COR-L47 (cell line): ENCODE results near the gene AHCYL2.
"Not testable (repeated sequence)": the region's sequence is repeated elsewhere in the genome, so short reads cannot be mapped to it uniquely, and the experiment has no call there.

Experiments
- DNase-seq: peaks from one replicate; lab custom pipeline; 2025; lab: John Stamatoyannopoulos, UW

AHCYL2 gene

GRCh38 chr7:129209067-129209926 is 15.5 kb upstream of the AHCYL2 start:
- no peak for DNase-seq

- DNase-seq = peak; percentile 52
Measured at GRCh38 chr7:129210256-129210988, 14.4 kb upstream of the AHCYL2 start.

- no peak for DNase-seq
Measured at GRCh38 chr7:129210989-129211312, 13.9 kb upstream of the AHCYL2 start.

GRCh38 chr7:129212126-129212525 is 12.7 kb upstream of the AHCYL2 start:
- DNase-seq = no peak

GRCh38 chr7:129212596-129212995 is 12.2 kb upstream of the AHCYL2 start:
- DNase-seq = no peak

- peak; percentile 60 for DNase-seq
Measured at GRCh38 chr7:129213828-129214227, 11.0 kb upstream of the AHCYL2 start.

GRCh38 chr7:129215691-129216090 is 9.1 kb upstream of the AHCYL2 start:
- not testable (repeated sequence) for DNase-seq

GRCh38 chr7:129216101-129216715 is 8.6 kb upstream of the AHCYL2 start:
- DNase-seq = not testable (repeated sequence)

GRCh38 chr7:129216821-129217416 is 7.9 kb upstream of the AHCYL2 start:
- DNase-seq = not testable (repeated sequence)

- DNase-seq = peak; percentile 84
Measured at GRCh38 chr7:129218514-129219062, 6.2 kb upstream of the AHCYL2 start.

- DNase-seq = not testable (repeated sequence)
Measured at GRCh38 chr7:129219166-129219565, 5.7 kb upstream of the AHCYL2 start.

- no peak for DNase-seq
Measured at GRCh38 chr7:129222064-129222463, 2.8 kb upstream of the AHCYL2 start.

- peak; percentile 39 for DNase-seq
Measured at GRCh38 chr7:129225206-129225930, 538 bp downstream of the AHCYL2 start.

GRCh38 chr7:129225931-129226572 is 1.2 kb downstream of the AHCYL2 start:
- DNase-seq = no peak

- no peak for DNase-seq
Measured at GRCh38 chr7:129227646-129228578, 3.1 kb downstream of the AHCYL2 start.

- peak; percentile 6 for DNase-seq
Measured at GRCh38 chr7:129228633-129229032, 3.8 kb downstream of the AHCYL2 start.

GRCh38 chr7:129231666-129232065 is 6.8 kb downstream of the AHCYL2 start:
- DNase-seq = no peak

GRCh38 chr7:129238546-129238945 is 13.7 kb downstream of the AHCYL2 start:
- no peak for DNase-seq

- DNase-seq = no peak
Measured at GRCh38 chr7:129240119-129240820, 15.4 kb downstream of the AHCYL2 start.
